NCI-H2171 (cell line): ENCODE measurements around the gene RAB40A.
A peak's percentile ranks its signal among the peaks of the same experiment; 100 is the strongest.
"Not testable (repeated sequence)": the region's sequence is repeated elsewhere in the genome, so short reads cannot be mapped to it uniquely, and the experiment has no call there.

Source experiments
- DNase-seq: peaks from one replicate; lab custom pipeline; 2025; lab: John Stamatoyannopoulos, UW

The RAB40A gene

GRCh38 chrX:103523605-103524004, 4.3 kb upstream of the RAB40A start:
- DNase-seq = no peak

- DNase-seq = no peak
Measured at GRCh38 chrX:103520386-103520785, 1.1 kb upstream of the RAB40A start.

GRCh38 chrX:103518571-103518970, 718 bp downstream of the RAB40A start:
- DNase-seq = no peak

DNA sequence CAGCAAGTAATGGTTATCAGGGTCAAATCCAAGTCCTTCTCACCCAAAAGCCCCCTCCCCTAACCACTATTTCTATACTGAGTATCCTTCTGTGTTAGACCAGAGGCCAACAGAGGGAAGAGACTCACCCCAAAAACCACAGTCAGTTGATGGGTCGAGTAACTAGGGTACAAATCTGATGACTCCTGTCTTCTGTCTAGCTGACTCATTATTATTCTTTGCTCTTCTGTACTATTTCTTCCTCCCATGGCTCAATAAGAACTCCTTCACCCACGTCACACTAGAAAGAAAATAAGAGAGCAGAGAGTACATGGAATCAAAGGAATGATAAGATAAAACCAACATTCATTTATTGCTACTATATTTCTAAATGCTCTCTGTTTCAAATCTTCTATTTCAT, 2.0 kb downstream of the RAB40A start:
- DNase-seq = no peak

DNA sequence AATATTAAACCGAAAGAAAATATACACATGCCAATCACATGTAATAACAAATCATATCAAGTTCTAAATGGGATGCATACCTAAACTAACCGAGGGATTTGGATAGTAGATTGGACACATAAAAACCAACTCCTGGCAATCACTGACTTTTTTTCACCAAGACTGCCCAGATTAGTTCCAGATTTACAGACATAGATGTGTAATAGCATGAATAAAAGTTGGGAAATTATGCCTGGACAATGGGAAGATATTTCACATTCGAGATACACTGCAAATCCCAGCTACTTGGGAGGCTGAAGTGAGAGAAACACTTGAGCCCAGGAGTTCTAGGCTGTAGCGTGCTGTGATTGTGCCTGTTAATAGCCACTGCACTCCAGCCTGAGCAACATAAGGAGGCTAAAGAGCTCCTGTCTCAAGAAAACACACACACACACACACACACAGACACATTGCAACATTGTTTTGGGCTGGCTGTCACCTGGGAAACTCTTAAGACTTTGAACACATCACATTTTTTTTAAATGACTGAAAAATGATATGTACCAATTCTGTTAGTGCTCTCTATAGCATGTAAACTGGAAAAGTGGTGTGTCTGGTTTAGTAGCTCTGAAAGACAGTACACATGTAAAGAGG, 5.7 kb downstream of the RAB40A start:
- DNase-seq = no peak

DNA sequence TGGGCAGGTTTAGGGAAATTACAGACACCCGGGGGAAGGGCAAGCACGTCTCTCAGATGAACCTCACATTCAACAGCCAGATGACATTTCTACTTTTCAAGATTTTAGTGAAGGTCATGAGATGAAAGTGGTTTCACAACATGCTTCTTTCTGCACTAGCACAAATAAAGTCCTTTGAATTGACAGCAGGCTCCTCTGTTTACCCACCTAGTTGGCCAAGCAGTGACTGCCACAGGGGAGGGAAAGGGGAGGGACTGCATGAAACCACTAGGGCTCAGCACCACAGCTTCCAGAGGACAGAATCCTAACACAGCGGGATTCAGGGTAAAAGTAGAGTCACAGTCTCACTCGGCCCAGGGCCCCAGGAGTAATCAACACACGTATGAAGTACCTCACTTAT, 6.2 kb downstream of the RAB40A start:
- no peak for DNase-seq

GRCh38 chrX:103510031-103510430, 9.3 kb downstream of the RAB40A start:
- DNase-seq = no peak

- DNase-seq = no peak
Measured at GRCh38 chrX:103503853-103504207, 15.5 kb downstream of the RAB40A start.

DNA sequence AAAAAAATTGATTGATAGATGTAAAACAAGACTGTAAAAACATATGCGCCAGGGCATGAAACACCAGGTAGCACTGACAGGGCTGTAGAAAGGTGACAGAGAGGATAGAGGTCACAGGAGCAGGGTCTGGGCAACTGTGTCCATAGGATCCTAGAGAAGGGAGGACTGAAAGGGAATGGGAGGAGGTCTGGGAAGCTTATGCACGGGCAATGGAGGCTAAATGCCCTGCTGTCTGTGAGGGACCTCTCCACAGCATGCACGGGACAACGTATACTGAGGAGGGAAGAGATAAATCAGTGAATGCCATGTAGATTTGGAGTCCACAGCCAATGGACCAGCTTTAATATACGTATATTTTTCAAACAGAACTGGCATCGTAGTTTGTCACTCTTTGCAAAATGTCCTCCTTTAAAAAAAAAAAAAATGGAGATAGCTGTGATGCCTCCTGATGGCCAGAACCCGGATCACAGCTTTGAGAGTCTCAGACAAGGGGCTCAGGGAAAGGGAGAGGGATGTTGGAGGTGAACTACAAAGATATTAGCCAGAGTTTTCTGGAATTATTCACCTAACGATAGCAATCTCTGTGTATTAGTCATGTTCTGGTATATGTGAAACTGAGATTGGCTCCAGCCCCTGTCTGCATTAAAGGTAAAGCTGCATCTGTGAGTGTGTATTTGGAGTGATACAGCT, 16.0 kb downstream of the RAB40A start:
- DNase-seq = no peak

DNA sequence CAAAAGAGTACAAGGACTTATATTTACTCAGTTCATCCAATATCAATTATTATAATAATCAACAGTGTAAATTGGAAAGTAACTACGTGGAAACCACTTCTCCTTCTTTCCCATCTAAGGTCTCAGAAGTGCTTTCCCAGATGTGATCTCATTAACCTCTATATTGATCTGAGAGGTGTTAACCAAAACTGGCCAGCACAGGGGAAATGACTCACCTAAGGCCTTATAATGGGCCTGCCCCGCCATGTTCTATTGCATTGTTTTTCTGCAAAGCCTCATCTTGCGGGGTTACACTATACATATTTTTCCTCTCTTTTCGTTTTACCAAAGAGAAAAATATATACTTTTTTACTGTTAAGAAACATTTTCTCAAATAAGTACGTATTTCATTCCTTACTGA, 20.5 kb downstream of the RAB40A start:
- no peak for DNase-seq

DNA sequence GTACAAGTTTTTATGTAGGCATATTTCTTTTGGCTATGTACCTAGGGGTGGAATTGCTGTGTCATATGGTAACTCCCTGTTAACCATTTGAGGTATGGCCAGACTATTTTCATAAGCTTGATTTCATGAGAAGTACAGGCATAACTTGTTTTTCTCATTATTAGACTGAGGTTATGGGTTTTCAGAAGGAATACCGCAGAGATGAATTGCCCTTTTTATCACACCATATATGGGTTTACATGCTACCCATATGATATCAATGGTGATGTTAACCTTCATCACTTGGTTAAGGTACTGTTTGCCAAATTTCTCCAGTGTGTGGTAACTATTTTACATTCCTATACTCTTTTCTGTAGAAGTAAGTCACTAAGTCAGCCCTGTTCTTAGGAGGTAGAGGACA, 23.5 kb downstream of the RAB40A start:
- DNase-seq = no peak

DNA sequence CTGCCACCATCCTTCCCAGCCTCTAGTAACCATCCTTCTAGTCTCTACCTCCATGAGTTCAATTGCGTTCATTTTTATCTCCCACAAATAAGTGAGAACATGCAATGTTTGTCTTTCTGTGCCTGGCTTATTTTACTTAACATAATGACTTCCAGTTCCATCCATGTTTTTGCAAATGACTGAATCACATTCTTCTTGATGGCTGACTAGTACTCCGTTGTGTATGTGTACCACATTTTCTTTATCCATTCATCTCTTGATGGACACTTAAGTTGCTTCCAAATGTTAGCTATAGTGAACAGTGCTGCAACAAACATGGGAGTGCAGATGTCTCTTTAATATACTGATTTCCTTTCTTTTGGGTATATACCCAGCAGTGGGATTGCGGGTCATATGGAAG, 25.7 kb downstream of the RAB40A start:
- DNase-seq = not testable (repeated sequence)

- DNase-seq = not testable (repeated sequence)
Measured at GRCh38 chrX:103489733-103490132, 29.6 kb downstream of the RAB40A start.

DNA sequence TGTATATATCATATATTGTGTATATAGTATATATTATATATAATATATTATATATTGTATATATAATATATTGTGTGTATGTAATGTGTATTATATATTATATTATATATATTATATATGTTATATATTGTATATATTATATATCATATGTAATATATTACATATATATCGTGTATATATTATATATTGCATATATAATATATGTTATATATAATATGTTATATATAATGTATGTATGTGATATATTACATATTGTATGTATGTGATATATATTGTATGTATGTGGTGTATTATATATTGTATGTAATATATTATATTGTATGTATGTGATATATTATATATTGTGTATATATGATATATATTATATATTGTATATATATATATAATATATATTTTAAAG, 30.5 kb downstream of the RAB40A start:
- DNase-seq = no peak

GRCh38 chrX:103488332-103488731, 31.0 kb downstream of the RAB40A start:
- no peak for DNase-seq

DNA sequence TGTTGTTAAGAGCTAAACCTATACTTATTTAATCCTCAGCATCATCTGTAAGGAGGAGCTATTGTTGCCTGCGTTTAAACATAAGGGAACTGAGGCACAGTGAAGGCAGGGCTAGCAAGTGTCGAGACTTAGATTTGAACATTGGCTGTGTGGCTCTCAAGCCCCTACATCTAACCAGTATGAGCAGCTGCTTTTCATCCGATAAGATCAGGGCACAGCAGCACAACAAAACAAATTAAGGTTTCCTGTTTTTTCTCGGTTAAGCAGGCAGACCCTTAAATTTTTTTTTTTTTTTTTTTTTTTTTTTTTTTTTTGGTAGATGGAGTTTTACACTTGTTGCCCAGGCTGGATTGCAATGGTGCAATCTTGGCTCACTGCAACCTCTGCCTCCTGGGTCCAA, 35.6 kb downstream of the RAB40A start:
- DNase-seq = no peak

GRCh38 chrX:103480526-103480925, 38.8 kb downstream of the RAB40A start:
- no peak for DNase-seq

DNA sequence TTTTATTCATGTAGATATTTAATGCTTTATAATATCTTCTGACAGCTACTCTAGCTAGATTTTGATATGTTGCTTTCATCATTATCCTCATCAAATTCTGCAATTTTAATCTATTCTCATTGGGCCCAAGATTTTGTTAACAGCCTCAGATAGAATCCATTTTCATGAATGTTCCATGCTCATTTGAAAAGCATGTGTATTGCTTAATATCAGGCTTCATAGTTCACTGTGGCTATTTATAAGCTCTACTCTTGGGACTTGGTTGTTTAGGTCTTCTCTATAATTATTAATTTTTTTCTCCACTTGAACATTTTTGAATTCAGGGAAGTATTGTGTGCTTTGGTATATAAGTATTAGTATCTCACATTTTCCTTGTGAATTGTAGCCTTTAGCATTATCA, 41.8 kb downstream of the RAB40A start:
- no peak for DNase-seq

DNA sequence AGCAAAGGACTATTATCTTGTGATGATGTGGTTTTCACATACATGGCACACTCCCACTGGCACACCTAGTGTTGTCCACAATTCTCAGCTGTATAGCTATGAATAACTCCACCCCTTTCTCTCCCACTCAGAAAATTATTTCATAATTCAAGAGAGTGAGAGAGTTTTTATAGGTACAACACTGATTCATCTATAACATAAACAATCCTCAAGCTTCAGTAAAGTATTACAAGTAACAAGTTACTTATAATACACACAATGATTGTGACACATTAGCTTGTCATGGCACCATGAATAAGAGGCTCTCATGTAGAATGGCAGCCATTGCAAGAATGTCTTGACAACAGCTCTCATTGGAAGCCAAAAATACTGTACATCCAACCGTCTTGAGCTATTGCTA, 43.9 kb downstream of the RAB40A start:
- no peak for DNase-seq

DNA sequence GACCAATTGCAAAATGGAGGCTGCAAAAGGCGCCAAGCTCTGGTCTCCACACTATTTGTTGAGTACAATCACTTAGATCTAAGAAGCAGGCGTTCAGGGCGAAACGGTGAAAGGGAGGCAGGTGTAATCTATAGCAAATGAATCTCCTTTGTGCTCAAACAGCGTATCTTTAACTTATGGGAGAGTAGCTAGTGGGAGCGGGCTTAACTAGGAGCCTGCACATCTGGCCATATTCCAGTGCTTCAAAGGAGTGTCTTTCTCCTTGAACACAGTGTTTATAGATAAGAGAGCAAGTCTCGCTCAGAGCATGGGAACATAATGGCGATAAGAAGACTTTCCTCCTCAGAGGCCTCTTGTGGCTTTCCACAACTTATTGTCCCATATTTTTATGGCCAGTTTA, 49.3 kb downstream of the RAB40A start:
- DNase-seq = not testable (repeated sequence)

- no peak for DNase-seq
Measured at GRCh38 chrX:103467887-103468286, 51.4 kb downstream of the RAB40A start.

DNA sequence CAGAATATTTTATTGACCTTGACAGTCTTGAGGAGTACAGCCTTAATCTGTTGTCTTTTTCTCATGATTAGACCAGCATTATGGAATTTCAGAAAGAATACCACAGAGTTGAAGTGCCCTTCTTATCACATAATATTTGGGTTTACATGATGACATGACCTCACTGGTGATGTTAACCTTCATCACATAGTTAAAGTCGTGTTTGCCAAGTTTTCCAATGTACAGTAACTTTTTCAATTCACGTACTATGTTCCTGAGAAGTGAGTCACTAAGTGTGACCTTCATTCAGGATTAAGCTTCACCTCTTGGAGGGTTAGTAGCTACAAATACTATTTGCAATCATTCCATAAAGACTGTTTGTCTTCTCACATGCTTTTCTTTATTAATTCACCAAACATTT, 52.1 kb downstream of the RAB40A start:
- DNase-seq = no peak

- DNase-seq = peak; percentile 7
Measured at GRCh38 chrX:103464774-103465117, 54.5 kb downstream of the RAB40A start.

GRCh38 chrX:103464072-103464773, 55.1 kb downstream of the RAB40A start:
- DNase-seq = no peak
